HK-2 (cell line): ENCODE data around the gene EIF4A3.
A peak's percentile ranks its signal among the peaks of the same experiment; 100 is the strongest.

Source experiments
- DNase-seq: peaks from one replicate; pipeline ENCODE4 v3.0.0-alpha.2; 2018; ENCODE audit not compliant: unreplicated experiment

The EIF4A3 gene

DNA sequence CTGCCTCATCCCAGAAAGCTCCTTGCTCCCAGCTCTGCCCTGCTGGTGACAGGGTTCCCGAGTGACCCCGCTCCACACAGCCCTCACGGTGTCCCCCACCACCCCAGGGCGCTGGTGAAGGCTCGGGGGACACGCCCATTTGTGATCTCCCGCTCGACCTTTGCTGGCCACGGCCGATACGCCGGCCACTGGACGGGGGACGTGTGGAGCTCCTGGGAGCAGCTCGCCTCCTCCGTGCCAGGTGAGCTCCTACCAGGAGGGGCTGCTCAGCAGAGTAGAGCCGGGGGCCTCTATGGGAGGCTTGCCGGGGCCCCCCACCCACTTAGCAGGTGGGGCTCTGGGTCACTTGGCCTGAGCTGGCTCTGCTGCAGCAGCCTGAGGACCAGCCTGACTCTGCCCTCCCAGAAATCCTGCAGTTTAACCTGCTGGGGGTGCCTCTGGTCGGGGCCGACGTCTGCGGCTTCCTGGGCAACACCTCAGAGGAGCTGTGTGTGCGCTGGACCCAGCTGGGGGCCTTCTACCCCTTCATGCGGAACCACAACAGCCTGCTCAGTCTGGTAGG is 34.4 kb downstream of the EIF4A3 start:
- no peak for DNase-seq

DNA sequence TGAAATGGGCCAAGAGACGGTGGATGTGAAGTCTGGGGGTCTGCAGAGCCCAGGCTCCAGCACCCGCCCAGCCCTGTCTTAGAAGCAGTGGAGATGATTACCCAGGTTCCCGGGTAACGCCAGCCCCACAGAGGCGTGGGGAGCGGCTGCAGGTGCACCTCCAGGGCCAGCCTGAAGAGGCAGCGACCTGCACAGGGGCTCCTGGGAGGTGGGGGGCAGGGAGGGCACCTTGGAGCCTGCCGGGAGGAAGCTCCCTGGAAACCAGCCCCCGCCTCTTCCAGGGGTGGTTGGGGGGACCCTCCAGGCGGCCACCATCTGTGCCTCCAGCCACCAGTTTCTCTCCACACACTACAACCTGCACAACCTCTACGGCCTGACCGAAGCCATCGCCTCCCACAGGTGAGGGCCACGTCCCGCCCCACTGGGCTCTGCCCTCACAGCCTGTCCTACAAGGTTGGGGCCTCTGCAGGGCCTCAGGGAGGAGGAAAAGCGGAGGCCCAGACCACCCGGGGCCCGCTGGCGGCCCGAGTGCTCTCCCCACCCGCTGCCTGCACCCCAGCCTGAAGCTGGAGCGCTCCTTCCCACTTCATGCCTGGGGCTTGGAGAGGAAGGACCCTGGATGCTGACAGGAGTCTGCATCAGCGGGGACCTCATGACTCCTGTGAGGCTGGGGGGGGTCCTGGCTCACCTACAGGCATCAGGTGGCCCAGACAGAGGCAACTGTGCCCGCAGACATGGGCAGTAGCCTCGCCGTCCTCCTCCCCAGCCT is 35.0 kb downstream of the EIF4A3 start:
- no peak for DNase-seq

DNA sequence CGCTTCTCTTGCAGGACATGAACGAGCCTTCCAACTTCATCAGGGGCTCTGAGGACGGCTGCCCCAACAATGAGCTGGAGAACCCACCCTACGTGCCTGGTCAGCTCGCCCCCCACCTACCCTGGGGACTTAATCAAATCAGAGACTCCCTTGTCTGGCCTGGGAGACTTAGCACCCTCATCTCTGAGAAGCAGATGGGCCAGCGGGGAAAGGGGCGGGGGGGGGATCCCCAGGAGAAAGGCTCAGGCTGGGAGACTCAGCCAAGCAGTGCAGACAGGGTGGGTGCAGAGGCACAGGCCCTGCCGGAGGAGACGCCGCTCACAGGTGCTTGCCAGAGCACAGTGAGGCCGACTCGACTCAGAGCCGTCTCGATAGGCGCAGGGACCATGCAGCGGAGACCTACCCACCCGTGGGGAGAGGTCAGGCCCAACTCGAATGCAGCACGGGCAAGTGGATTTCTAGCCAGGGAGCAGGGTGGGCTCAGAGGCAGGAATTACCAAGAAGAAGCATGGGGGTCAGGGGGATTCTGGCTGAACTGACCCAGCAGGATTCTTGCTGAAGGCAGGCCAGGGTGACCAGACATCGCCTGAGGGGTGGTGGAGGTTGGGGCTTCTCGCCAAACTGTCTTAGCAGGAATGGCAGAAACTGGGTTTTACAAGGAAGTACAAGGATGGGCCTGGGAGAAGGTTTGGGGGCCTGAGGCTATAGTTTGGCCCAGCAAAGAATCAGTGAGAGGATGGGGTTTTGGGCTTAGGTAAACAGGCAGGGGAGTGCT is 35.8 kb downstream of the EIF4A3 start:
- no peak for DNase-seq

DNA sequence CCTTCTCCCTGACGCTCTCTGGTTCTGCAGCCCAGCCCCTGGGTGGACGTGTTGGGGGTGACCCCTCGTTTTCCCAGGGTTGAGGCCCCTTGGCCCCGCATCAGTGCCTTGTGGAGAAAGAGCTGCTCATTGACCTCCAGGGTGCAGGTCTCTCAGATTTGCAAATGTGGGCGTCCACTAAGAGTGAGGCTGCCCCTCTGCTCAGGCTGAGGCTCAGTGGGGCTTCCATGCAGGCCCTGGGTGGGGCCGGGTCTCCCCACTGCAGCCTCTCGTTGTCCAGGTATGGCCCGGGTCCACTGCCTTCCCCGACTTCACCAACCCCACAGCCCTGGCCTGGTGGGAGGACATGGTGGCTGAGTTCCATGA is 36.5 kb downstream of the EIF4A3 start:
- no peak for DNase-seq

DNA sequence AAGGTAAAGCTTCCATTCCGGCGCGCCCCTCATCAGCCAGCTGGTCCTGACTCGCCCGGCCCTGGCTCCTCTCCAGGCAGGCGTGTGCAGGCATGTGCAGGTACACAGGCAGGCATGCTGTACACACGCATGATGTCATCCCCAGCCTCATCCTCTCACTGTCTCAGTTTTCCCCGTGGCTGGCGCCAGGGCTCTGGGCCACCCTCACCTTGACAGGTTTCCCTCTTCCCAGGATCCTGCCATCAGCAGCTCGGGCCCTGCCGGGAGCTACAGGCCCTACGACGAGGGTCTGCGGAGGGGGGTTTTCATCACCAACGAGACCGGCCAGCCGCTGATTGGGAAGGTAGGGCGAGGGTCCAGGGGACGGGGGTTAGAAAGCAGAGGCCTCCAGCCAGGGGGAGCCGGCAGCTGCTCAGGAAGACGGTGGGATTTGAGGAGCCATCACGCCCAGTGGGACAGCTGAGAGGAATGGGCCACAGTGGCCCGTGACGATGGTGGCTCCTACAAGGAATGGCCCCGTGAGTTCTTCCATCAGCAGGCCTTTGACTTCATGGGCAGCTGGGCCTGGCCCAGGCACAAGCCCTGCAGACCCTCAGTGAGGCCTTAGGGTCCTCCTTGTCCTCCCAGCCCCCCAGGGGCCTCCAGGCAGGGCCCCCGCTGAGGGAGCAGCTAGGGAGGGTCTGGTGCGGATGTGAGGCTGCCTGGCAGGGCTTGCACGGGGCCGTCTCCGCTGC is 37.0 kb downstream of the EIF4A3 start:
- DNase-seq: no peak

DNA sequence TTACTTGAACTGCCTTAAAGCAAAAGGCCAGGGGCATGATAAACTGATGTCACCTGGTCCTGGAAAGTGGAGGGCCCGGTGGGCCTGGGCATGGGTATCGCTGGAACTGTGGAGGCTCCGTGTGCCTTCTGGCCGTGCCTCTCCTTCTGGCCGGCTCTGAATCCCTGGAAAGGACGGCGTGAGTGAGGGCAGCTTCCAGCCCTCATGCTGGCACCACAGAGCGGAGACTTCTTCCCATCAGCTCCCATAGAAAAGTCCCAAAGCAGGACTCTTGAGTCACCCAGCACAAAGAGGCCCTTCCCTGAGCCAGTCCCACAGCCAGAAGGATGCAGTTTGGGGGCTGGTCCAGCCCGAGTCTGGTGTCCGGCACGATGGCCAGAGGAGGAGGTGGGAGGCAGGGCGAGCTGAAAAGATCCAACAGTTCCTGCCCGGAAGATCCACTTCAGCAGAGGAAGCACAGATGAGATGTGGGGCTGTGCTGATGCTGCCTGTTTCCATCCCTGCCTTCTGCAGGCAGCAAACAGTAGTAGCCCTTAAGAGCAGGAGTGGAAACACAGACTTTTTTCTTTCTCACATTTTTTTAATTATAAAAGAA is 37.8 kb downstream of the EIF4A3 start:
- no peak for DNase-seq

DNA sequence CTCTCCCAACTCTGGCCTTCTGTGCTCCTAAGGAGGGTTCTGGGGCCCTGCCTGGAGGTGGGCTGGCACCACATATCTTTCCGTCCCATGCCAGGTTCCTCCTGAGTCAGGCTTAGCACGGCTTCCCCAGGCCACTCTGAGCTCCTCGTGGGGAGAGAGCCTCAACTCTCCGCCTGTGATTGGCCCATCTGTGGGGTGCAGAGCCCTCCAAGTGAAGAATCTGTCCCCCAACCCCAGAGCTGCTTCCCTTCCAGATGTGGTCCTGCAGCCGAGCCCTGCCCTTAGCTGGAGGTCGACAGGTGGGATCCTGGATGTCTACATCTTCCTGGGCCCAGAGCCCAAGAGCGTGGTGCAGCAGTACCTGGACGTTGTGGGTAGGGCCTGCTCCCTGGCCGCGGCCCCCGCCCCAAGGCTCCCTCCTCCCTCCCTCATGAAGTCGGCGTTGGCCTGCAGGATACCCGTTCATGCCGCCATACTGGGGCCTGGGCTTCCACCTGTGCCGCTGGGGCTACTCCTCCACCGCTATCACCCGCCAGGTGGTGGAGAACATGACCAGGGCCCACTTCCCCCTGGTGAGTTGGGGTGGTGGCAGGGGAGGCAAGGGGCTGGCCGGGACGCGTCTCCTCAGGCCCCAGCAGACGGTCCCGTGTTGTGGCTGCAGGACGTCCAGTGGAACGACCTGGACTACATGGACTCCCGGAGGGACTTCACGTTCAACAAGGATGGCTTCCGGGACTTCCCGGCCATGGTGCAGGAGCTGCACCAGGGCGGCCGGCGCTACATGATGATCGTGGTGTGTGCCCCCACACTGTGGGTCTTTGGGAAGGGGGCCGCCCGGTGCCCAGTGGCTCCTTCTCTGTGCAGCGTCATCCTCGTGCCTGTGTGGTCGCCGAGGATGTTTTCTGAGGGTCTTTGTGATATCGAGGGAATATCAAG is 38.6 kb downstream of the EIF4A3 start:
- DNase-seq: no peak

DNA sequence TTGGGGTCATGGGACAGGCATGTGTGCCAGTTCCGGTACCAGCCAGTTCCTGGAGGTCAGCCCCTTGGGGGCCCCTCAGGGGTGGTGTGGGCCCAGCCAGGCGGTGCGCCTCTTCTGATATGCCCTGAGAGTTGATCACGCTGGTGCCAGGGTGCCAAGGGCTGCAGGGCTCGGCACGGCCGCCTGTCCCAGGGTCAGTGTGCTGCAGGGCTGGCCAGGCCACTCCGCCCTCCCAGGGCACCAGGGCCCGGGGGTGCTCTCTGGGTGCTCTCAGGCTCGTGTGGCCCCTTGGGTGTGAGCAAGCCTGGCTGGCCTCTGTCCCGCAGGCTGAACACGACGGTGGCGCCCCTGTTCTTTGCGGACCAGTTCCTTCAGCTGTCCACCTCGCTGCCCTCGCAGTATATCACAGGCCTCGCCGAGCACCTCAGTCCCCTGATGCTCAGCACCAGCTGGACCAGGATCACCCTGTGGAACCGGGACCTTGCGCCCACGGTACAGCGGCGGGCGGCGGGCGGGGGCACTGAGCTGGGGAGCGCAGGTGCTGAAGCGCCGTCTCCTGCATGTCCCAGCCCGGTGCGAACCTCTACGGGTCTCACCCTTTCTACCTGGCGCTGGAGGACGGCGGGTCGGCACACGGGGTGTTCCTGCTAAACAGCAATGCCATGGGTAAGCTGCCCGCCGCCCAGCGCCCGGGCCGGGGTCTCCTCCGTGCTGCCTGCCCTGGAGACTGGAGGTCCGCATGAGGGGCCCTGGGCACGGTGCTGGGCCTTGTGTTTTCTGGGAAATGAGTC is 39.5 kb downstream of the EIF4A3 start:
- no peak for DNase-seq

DNA sequence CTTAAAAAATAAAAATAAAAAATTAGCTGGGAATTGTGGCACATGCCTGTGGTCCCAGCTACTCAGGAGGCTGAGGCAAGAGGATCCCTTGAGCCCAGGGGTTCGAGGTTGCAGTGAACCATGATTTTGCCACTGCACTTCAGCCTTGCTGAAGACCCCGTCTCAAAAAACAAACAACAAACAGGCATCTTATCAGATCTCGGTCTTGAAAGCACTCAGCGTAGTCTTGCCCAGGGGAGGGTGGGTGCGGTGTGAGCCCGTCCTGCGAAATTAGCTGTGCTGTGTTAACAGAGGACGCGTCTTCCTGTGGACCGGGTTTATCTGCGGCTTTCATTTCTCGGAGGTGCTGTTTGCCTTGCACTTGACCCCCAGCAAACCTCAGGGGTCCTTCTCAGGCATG is 40.2 kb downstream of the EIF4A3 start:
- no peak for DNase-seq

DNA sequence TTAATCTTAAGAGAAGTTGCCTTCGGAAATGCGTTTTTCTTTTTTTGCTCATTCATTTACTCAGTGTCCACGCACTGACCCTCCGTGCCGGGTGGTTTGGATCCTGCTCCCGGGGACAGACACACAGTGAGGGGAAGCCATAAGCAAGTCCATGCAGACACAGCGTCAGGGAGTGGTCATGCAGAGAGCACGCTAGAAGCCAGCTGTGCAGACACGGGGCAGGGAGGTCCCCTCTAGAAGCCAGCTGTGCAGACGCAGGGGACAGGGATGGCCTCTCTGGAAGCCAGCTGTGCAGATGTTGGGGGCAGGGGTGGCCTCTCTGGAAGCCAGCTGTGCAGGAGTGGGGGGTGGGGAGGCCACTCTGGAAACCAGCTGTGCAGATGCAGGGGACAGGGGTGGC is 40.8 kb downstream of the EIF4A3 start:
- no peak for DNase-seq

DNA sequence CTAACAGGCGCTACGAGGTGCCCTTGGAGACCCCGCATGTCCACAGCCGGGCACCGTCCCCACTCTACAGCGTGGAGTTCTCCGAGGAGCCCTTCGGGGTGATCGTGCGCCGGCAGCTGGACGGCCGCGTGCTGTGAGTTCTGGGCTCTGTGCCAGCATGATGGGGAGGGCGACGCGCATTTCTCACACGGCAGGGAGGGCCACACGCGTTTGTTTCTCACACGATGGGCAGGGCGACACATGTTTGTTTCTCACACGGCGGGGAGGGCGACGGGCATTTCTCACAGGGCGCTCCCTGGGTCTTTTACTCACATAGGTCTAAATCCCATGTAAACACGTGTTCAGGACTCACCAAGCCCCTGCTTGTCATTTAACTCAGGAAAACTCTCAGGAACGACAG is 41.2 kb downstream of the EIF4A3 start:
- no peak for DNase-seq

DNA sequence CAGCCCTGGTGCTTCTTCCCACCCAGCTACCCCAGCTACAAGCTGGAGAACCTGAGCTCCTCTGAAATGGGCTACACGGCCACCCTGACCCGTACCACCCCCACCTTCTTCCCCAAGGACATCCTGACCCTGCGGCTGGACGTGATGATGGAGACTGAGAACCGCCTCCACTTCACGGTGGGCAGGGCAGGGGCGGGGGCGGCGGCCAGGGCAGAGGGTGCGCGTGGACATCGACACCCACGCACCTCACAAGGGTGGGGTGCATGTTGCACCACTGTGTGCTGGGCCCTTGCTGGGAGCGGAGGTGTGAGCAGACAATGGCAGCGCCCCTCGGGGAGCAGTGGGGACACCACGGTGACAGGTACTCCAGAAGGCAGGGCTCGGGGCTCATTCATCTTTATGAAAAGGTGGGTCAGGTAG is 42.0 kb downstream of the EIF4A3 start:
- DNase-seq: no peak

DNA sequence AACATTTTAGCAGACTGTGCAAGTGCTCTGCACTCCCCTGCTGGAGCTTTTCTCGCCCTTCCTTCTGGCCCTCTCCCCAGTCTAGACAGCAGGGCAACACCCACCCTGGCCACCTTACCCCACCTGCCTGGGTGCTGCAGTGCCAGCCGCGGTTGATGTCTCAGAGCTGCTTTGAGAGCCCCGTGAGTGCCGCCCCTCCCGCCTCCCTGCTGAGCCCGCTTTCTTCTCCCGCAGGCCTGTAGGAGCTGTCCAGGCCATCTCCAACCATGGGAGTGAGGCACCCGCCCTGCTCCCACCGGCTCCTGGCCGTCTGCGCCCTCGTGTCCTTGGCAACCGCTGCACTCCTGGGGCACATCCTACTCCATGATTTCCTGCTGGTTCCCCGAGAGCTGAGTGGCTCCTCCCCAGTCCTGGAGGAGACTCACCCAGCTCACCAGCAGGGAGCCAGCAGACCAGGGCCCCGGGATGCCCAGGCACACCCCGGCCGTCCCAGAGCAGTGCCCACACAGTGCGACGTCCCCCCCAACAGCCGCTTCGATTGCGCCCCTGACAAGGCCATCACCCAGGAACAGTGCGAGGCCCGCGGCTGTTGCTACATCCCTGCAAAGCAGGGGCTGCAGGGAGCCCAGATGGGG is 42.5 kb downstream of the EIF4A3 start:
- peak; percentile 40 for DNase-seq

DNA sequence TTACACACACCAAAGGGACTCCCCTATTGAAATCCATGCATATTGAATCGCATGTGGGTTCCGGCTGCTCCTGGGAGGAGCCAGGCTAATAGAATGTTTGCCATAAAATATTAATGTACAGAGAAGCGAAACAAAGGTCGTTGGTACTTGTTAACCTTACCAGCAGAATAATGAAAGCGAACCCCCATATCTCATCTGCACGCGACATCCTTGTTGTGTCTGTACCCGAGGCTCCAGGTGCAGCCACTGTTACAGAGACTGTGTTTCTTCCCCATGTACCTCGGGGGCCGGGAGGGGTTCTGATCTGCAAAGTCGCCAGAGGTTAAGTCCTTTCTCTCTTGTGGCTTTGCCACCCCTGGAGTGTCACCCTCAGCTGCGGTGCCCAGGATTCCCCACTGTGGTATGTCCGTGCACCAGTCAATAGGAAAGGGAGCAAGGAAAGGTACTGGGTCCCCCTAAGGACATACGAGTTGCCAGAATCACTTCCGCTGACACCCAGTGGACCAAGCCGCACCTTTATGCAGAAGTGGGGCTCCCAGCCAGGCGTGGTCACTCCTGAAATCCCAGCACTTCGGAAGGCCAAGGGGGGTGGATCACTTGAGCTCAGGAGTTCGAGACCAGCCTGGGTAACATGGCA is 43.4 kb downstream of the EIF4A3 start:
- DNase-seq: no peak

DNA sequence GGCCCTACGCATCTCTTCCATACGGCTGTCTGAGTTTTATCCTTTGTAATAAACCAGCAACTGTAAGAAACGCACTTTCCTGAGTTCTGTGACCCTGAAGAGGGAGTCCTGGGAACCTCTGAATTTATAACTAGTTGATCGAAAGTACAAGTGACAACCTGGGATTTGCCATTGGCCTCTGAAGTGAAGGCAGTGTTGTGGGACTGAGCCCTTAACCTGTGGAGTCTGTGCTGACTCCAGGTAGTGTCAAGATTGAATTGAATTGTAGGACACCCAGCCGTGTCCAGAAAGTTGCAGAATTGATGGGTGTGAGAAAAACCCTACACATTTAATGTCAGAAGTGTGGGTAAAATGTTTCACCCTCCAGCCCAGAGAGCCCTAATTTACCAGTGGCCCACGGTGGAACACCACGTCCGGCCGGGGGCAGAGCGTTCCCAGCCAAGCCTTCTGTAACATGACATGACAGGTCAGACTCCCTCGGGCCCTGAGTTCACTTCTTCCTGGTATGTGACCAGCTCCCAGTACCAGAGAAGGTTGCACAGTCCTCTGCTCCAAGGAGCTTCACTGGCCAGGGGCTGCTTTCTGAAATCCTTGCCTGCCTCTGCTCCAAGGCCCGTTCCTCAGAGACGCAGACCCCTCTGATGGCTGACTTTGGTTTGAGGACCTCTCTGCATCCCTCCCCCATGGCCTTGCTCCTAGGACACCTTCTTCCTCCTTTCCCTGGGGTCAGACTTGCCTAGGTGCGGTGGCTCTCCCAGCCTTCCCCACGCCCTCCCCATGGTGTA is 44.1 kb downstream of the EIF4A3 start:
- no peak for DNase-seq

DNA sequence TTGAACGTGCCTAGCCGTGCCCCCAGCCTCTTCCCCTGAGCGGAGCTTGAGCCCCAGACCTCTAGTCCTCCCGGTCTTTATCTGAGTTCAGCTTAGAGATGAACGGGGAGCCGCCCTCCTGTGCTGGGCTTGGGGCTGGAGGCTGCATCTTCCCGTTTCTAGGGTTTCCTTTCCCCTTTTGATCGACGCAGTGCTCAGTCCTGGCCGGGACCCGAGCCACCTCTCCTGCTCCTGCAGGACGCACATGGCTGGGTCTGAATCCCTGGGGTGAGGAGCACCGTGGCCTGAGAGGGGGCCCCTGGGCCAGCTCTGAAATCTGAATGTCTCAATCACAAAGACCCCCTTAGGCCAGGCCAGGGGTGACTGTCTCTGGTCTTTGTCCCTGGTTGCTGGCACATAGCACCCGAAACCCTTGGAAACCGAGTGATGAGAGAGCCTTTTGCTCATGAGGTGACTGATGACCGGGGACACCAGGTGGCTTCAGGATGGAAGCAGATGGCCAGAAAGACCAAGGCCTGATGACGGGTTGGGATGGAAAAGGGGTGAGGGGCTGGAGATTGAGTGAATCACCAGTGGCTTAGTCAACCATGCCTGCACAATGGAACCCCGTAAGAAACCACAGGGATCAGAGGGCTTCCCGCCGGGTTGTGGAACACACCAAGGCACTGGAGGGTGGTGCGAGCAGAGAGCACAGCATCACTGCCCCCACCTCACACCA is 44.8 kb downstream of the EIF4A3 start:
- peak; percentile 39 for DNase-seq
